Measurements from ENCODE around the gene AKR1C2.
"Not testable (repeated sequence)": the region's sequence is repeated elsewhere in the genome, so short reads cannot be mapped to it uniquely, and the experiment has no call there.

Gene AKR1C2

DNA sequence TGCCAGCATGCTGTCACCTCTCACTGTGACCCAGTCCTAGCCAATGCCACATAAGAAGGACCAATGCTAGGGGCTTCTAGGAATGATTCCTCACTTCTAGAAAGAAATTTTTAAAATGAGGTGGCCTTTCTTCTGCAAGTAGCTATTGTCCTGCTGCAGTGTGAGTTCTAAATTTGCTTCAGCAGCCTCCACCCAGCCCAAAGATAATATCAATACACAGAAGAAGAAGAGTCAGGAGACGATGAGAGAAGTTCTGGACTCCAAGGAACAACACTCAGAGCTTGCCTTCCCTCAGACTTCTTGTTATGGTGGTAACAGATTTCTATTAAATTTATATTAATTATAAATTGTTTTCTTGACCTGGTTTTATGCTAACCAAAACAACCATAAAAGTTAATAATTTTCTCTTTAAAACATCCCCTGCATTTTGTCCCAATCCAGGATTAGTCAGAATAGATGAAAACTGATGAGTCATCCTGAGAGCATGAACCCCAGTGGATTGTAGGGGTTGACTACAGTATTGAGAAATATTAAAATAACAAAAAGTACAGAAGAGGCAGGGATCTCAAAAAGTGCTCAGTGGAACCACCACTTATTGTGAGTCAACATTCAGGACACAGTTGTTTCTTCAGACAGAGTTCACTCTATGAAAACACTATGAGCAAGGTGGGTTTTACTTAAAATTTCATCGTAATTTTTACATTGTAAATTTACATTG lies 29.6 kb upstream of the AKR1C2 start:
- H3K4me3 ChIP-seq (ENCODE audit: low read depth, low read length), result no peak overlapping the region
- H3K4me1 ChIP-seq (ENCODE audit: control insufficient read depth, insufficient read depth, low read length), result no peaks in the 10 kb centered on the region
- no peaks in the 10 kb centered on the region for H3K36me3 ChIP-seq (ENCODE audit: control insufficient read depth in 2 of 2, insufficient read depth in 1 of 2, low read length in 2 of 2)
- CTCF ChIA-PET, result interaction anchor here (0.6 kb wide), 1 partner anchor 1119 kb away, joined by 3 read pairs; no protein-coding TSS in a partner anchor
- POLR2A ChIA-PET, result no interaction called here
- no peak overlapping the region for H3K27ac ChIP-seq (ENCODE audit: extremely low read depth, low read depth, low read length)
- TF ChIP-seq ZNF404 (tag by site-specific recombination; IDR thresholded peaks at IDR 0.05) (no peak), ZNF416 (tag by site-specific recombination; IDR thresholded peaks at IDR 0.05) (no peak), ZFP41 (tag by site-specific recombination; IDR thresholded peaks at IDR 0.05; ENCODE audit: borderline replicate concordance) (no peak), KLF8 (tag by site-specific recombination; IDR thresholded peaks at IDR 0.05) (no peak), OSR2 (tag by site-specific recombination; IDR thresholded peaks at IDR 0.05) (no peak), ZNF132 (tag by site-specific recombination; IDR thresholded peaks at IDR 0.05; ENCODE audit: borderline replicate concordance) (no peak), ZNF133 (tag by site-specific recombination; IDR thresholded peaks at IDR 0.05) (no peak), ZNF555 (tag by site-specific recombination; conservative IDR thresholded peaks at IDR 0.05) (no peak), WT1 (tag by site-specific recombination; IDR thresholded peaks at IDR 0.05) (no peak)
- TF ChIP-seq, protein P1, sequence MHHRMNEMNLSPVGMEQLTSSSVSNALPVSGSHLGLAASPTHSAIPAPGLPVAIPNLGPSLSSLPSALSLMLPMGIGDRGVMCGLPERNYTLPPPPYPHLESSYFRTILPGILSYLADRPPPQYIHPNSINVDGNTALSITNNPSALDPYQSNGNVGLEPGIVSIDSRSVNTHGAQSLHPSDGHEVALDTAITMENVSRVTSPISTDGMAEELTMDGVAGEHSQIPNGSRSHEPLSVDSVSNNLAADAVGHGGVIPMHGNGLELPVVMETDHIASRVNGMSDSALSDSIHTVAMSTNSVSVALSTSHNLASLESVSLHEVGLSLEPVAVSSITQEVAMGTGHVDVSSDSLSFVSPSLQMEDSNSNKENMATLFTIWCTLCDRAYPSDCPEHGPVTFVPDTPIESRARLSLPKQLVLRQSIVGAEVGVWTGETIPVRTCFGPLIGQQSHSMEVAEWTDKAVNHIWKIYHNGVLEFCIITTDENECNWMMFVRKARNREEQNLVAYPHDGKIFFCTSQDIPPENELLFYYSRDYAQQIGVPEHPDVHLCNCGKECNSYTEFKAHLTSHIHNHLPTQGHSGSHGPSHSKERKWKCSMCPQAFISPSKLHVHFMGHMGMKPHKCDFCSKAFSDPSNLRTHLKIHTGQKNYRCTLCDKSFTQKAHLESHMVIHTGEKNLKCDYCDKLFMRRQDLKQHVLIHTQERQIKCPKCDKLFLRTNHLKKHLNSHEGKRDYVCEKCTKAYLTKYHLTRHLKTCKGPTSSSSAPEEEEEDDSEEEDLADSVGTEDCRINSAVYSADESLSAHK (tag by site-specific recombination; IDR thresholded peaks at IDR 0.05), result no peak
- TF ChIP-seq, protein P2, sequence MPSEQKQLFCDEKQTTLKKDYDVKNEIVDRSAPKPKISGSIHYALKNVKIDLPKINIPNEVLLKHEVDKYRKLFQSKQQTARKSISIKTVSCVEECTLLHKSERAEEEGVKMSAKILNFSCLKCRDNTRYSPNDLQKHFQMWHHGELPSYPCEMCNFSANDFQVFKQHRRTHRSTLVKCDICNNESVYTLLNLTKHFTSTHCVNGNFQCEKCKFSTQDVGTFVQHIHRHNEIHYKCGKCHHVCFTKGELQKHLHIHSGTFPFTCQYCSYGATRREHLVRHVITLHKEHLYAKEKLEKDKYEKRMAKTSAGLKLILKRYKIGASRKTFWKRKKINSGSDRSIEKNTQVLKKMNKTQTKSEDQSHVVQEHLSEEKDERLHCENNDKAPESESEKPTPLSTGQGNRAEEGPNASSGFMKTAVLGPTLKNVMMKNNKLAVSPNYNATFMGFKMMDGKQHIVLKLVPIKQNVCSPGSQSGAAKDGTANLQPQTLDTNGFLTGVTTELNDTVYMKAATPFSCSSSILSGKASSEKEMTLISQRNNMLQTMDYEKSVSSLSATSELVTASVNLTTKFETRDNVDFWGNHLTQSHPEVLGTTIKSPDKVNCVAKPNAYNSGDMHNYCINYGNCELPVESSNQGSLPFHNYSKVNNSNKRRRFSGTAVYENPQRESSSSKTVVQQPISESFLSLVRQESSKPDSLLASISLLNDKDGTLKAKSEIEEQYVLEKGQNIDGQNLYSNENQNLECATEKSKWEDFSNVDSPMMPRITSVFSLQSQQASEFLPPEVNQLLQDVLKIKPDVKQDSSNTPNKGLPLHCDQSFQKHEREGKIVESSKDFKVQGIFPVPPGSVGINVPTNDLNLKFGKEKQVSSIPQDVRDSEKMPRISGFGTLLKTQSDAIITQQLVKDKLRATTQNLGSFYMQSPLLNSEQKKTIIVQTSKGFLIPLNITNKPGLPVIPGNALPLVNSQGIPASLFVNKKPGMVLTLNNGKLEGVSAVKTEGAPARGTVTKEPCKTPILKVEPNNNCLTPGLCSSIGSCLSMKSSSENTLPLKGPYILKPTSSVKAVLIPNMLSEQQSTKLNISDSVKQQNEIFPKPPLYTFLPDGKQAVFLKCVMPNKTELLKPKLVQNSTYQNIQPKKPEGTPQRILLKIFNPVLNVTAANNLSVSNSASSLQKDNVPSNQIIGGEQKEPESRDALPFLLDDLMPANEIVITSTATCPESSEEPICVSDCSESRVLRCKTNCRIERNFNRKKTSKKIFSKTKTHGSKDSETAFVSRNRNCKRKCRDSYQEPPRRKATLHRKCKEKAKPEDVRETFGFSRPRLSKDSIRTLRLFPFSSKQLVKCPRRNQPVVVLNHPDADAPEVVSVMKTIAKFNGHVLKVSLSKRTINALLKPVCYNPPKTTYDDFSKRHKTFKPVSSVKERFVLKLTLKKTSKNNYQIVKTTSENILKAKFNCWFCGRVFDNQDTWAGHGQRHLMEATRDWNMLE (tag by site-specific recombination; conservative IDR thresholded peaks at IDR 0.05; ENCODE audit: low read depth), result no peak
- TF ChIP-seq, protein P3, sequence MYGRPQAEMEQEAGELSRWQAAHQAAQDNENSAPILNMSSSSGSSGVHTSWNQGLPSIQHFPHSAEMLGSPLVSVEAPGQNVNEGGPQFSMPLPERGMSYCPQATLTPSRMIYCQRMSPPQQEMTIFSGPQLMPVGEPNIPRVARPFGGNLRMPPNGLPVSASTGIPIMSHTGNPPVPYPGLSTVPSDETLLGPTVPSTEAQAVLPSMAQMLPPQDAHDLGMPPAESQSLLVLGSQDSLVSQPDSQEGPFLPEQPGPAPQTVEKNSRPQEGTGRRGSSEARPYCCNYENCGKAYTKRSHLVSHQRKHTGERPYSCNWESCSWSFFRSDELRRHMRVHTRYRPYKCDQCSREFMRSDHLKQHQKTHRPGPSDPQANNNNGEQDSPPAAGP (tag by site-specific recombination; IDR thresholded peaks at IDR 0.05), result no peak
- TF ChIP-seq, protein P4, sequence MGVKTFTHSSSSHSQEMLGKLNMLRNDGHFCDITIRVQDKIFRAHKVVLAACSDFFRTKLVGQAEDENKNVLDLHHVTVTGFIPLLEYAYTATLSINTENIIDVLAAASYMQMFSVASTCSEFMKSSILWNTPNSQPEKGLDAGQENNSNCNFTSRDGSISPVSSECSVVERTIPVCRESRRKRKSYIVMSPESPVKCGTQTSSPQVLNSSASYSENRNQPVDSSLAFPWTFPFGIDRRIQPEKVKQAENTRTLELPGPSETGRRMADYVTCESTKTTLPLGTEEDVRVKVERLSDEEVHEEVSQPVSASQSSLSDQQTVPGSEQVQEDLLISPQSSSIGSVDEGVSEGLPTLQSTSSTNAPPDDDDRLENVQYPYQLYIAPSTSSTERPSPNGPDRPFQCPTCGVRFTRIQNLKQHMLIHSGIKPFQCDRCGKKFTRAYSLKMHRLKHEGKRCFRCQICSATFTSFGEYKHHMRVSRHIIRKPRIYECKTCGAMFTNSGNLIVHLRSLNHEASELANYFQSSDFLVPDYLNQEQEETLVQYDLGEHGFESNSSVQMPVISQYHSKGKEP (tag by site-specific recombination; IDR thresholded peaks at IDR 0.05), result no peak
- no peaks in the 10 kb centered on the region for H3K9me3 ChIP-seq (ENCODE audit: control insufficient read depth, insufficient read depth, low read depth, low read length)

DNA sequence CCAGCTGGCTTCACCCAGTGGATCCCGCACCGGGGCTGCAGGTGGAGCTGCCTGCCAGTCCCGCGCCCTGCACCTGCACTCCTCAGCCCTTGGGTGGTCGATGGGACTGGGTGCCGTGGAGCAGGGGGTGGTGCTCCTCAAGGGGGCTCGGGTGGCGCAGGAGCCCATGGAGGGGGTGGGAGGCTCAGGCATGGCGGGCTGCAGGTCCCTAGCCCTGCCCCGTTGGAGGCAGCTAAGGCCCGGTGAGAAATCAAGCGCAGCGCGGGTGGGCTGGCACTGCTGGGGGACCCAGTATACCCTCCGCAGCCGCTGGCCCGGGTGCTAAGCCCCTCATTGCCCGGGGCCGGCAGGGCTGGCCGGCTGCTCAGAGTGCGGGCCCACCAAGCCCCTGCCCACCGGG lies 28.8 kb upstream of the AKR1C2 start:
- H3K9me3 ChIP-seq (ENCODE audit: control insufficient read depth, insufficient read depth, low read depth, low read length); H3K4me1 ChIP-seq (ENCODE audit: control insufficient read depth, insufficient read depth, low read length); H3K4me3 ChIP-seq (ENCODE audit: low read depth, low read length); H3K36me3 ChIP-seq (ENCODE audit: control insufficient read depth in 2 of 2, insufficient read depth in 1 of 2, low read length in 2 of 2); POLR2A ChIA-PET; H3K27ac ChIP-seq (ENCODE audit: extremely low read depth, low read depth, low read length): not testable (repeated sequence)
- CTCF ChIA-PET, result interaction anchor here (1.5 kb wide), 1 partner anchor 182 kb away, joined by 4 read pairs; no protein-coding TSS in a partner anchor

DNA sequence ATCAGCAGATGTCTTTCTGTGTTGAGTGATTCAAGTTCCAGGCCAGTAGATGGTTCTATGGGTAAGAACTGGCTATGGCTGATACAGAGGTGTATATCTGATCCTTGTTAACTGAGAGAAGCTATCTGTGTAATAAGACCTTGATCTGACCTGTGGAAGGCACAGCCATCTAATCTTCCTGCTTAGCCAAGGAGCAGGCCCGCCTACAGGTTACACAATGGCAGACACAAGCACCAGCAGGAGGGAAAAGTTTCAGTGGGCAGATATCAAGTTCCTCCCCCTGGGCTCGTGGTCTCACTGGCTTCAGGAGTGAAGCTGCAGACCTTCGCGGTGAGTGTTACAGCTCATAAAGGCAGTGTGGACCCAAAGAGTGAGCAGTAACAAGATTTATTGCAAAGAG lies 27.9 kb upstream of the AKR1C2 start:
- H3K4me3 ChIP-seq (ENCODE audit: low read depth, low read length); H3K27ac ChIP-seq (ENCODE audit: extremely low read depth, low read depth, low read length); POLR2A ChIA-PET; H3K4me1 ChIP-seq (ENCODE audit: control insufficient read depth, insufficient read depth, low read length); H3K9me3 ChIP-seq (ENCODE audit: control insufficient read depth, insufficient read depth, low read depth, low read length); H3K36me3 ChIP-seq (ENCODE audit: control insufficient read depth in 2 of 2, insufficient read depth in 1 of 2, low read length in 2 of 2): not testable (repeated sequence)
- CTCF ChIA-PET, result interaction anchor here (1.5 kb wide), 1 partner anchor 181 kb away, joined by 4 read pairs; no protein-coding TSS in a partner anchor
